ENCODE results near the gene PTGFRN. TPM values are rescaled to one million over a fixed set of nuclear protein-coding genes. Genes with fewer than 3 reads are reported as not detected.
A peak's percentile ranks its signal among the peaks of the same experiment; 100 is the strongest.

PTGFRN gene
- total RNA-seq, 1 experiment from 2014 or later = 57.4 TPM

GRCh38 chr1:117026361-117026760 is 116.6 kb downstream of the PTGFRN start:
- no TSS peak for BruUV-seq (replicated peaks)
- Histone ChIP-seq H3K9me3 (ENCODE audit: low read length) (no peaks in the 10 kb centered on the region), H3K79me2 (ENCODE audit: low read length) (no peaks in the 10 kb centered on the region), H2AFZ (ENCODE audit: low read length) (no peak overlapping the region), H3F3A (ENCODE audit: low read length, unreplicated experiment) (no peaks in the 10 kb centered on the region), H3K9ac (ENCODE audit: low read length) (no peak overlapping the region), H4K20me1 (ENCODE audit: low read length) (no peaks in the 10 kb centered on the region), H3K27ac (ENCODE audit: low read length) (no peak overlapping the region), H3K4me2 (ENCODE audit: low read length) (no peak overlapping the region), H3K27me3 (ENCODE audit: low read length) (no peaks in the 10 kb centered on the region), H3K36me3 (ENCODE audit: low read depth, low read length) (no peaks in the 10 kb centered on the region), H3K4me3 (ENCODE audit: low read length) (no peak overlapping the region), H3K4me1 (ENCODE audit: insufficient read depth, low read length) (no peaks in the 10 kb centered on the region), H3K9me2 (replicated peaks; ENCODE audit: low read length) (no peaks in the 10 kb centered on the region)
- TF ChIP-seq EZH2phosphoT487 (IDR thresholded peaks at IDR 0.05; ENCODE audit: borderline replicate concordance, low read length) (no peak), EZH2 (IDR thresholded peaks at IDR 0.05; ENCODE audit: low read length, unreplicated experiment) (no peak)
- TF ChIP-seq, protein P1, sequence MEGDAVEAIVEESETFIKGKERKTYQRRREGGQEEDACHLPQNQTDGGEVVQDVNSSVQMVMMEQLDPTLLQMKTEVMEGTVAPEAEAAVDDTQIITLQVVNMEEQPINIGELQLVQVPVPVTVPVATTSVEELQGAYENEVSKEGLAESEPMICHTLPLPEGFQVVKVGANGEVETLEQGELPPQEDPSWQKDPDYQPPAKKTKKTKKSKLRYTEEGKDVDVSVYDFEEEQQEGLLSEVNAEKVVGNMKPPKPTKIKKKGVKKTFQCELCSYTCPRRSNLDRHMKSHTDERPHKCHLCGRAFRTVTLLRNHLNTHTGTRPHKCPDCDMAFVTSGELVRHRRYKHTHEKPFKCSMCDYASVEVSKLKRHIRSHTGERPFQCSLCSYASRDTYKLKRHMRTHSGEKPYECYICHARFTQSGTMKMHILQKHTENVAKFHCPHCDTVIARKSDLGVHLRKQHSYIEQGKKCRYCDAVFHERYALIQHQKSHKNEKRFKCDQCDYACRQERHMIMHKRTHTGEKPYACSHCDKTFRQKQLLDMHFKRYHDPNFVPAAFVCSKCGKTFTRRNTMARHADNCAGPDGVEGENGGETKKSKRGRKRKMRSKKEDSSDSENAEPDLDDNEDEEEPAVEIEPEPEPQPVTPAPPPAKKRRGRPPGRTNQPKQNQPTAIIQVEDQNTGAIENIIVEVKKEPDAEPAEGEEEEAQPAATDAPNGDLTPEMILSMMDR (conservative IDR thresholded peaks at IDR 0.05; ENCODE audit: low read depth, low read length) = no peak
- POLR2A ChIA-PET (ENCODE audit: unreplicated experiment) = no interaction called here
- CTCF ChIA-PET = no interaction called here
- ATAC-seq (no peak), DNase-seq (no peak)
- intact Hi-C loops (cut with micrococcal nuclease) = no loop called here

DNA sequence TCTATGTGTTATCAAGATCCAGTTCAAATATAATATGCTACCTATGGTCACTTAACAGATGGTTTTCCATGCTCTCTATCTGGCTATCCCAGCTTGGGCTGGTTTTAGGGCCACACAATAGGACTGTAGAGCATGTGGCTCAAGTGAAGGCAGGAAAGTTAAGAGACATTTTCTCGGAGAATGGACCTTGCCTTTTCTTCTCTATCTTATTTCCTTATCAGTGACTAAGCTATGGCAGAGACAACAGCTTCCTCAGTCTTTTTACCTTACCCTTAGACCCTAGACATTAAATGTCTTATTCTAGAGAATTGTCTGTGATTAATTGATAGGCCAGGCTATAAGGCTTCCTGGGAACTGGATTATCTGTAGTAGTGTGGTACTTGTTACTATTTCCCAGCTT is 120.0 kb downstream of the PTGFRN start:
- POLR2A ChIA-PET (ENCODE audit: unreplicated experiment) = no interaction called here

DNA sequence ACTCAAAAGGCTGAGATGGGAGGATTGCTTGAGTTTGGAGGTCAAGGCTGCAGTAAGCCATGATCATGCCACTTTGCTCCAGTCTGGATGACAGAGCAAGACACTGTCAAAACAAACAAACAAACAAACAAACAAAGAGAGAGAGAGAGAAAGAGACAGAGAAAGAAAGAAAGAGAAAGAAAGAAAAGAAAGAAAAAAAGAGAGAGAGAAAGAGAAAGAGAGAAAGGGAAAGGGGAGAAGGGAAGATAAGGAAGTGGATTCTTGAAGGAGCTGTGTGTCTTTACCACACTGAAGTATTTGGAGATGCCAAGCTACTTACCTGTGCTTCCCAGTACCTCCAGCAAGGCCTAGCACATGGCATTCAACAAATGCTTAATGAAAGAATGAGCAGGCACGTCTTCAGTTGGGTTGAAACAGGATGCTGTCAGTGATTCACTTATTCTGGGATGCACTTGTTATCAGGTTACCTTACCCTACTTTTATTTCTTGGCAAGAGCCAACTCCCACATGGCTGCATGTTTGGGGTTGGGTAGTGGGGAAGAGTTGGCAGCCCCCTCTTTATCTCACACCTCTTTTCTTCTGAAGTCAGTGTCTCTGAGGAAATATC is 120.7 kb downstream of the PTGFRN start:
- Histone ChIP-seq H3K79me2 (ENCODE audit: low read length) (no peaks in the 10 kb centered on the region), H3K9ac (ENCODE audit: low read length) (no peak overlapping the region), H3K4me3 (ENCODE audit: low read length) (no peak overlapping the region), H4K20me1 (ENCODE audit: low read length) (no peaks in the 10 kb centered on the region), H3K27me3 (ENCODE audit: low read length) (no peaks in the 10 kb centered on the region), H3K36me3 (ENCODE audit: low read depth, low read length) (no peaks in the 10 kb centered on the region), H3K27ac (ENCODE audit: low read length) (no peak overlapping the region), H3K4me2 (ENCODE audit: low read length) (no peak overlapping the region), H3K9me2 (replicated peaks; ENCODE audit: low read length) (no peaks in the 10 kb centered on the region), H3F3A (ENCODE audit: low read length, unreplicated experiment) (no peaks in the 10 kb centered on the region), H2AFZ (ENCODE audit: low read length) (no peak overlapping the region), H3K9me3 (ENCODE audit: low read length) (no peaks in the 10 kb centered on the region), H3K4me1 (ENCODE audit: insufficient read depth, low read length) (no peaks in the 10 kb centered on the region)
- ATAC-seq = no peak
- TF ChIP-seq EZH2 (IDR thresholded peaks at IDR 0.05; ENCODE audit: low read length, unreplicated experiment) = no peak
- TF ChIP-seq, protein P1 (conservative IDR thresholded peaks at IDR 0.05; ENCODE audit: low read depth, low read length) = no peak
- no peak for TF ChIP-seq EZH2phosphoT487 (IDR thresholded peaks at IDR 0.05; ENCODE audit: borderline replicate concordance, low read length)
- intact Hi-C loops (cut with micrococcal nuclease) = no loop called here
- no TSS peak for BruUV-seq (replicated peaks)
- CTCF ChIA-PET = no interaction called here
- POLR2A ChIA-PET (ENCODE audit: unreplicated experiment) = no interaction called here
- peak; percentile 31 for DNase-seq

More for the DNA sequence above, 120.0 kb downstream of the PTGFRN start:
- Histone ChIP-seq H3K4me3 (ENCODE audit: low read length) (no peak overlapping the region), H3F3A (ENCODE audit: low read length, unreplicated experiment) (no peaks in the 10 kb centered on the region), H3K4me2 (ENCODE audit: low read length) (no peak overlapping the region), H3K9me2 (replicated peaks; ENCODE audit: low read length) (no peaks in the 10 kb centered on the region), H3K9me3 (ENCODE audit: low read length) (no peaks in the 10 kb centered on the region), H4K20me1 (ENCODE audit: low read length) (no peaks in the 10 kb centered on the region), H3K27ac (ENCODE audit: low read length) (no peak overlapping the region), H3K9ac (ENCODE audit: low read length) (no peak overlapping the region), H3K36me3 (ENCODE audit: low read depth, low read length) (no peaks in the 10 kb centered on the region), H3K79me2 (ENCODE audit: low read length) (no peaks in the 10 kb centered on the region), H3K27me3 (ENCODE audit: low read length) (no peaks in the 10 kb centered on the region), H2AFZ (ENCODE audit: low read length) (no peak overlapping the region), H3K4me1 (ENCODE audit: insufficient read depth, low read length) (no peaks in the 10 kb centered on the region)
- ATAC-seq (no peak), DNase-seq (no peak)
- no TSS peak for BruUV-seq (replicated peaks)
- CTCF ChIA-PET = no interaction called here
- TF ChIP-seq EZH2phosphoT487 (IDR thresholded peaks at IDR 0.05; ENCODE audit: borderline replicate concordance, low read length) (no peak), EZH2 (IDR thresholded peaks at IDR 0.05; ENCODE audit: low read length, unreplicated experiment) (no peak)
- TF ChIP-seq, protein P1 (conservative IDR thresholded peaks at IDR 0.05; ENCODE audit: low read depth, low read length) = no peak
- intact Hi-C loops (cut with micrococcal nuclease) = no loop called here
